H9 (cell line): ENCODE data around the gene CADPS. TPM values are rescaled to one million over a fixed set of nuclear protein-coding genes. Genes with fewer than 3 reads are reported as not detected.

ENCODE experiments used
- DNase-seq: peaks from one replicate; pipeline ENCODE4 v3.0.0-alpha.2; 2017
- H2AFZ ChIP-seq: one replicate; pipeline ENCODE4 v1.6.1; 2013; ENCODE audit warnings: mild to moderate bottlenecking, low read length, control low read depth, moderate library complexity
- H2AK5ac ChIP-seq: 2 replicates; pipeline ENCODE4 v1.6.1; 2013; ENCODE audit warnings: low read length, control low read depth, mixed read lengths; ENCODE audit not compliant: insufficient read length
- H2BK120ac ChIP-seq: one replicate; pipeline ENCODE4 v1.6.1; 2013; ENCODE audit warnings: low read depth, mild to moderate bottlenecking, low read length, control low read depth, inconsistent platforms; ENCODE audit not compliant: poor library complexity, severe bottlenecking
- H2BK12ac ChIP-seq: 2 replicates; pipeline ENCODE4 v1.6.1; 2013; ENCODE audit warnings: low read length, control low read depth, mixed read lengths, low read depth; ENCODE audit not compliant: insufficient read length
- H2BK15ac ChIP-seq: 2 replicates; pipeline ENCODE4 v1.6.1; 2013; ENCODE audit warnings: low read depth, low read length, control low read depth
- H2BK20ac ChIP-seq: one replicate; pipeline ENCODE4 v1.6.1; 2013; ENCODE audit warnings: low read depth, mild to moderate bottlenecking, low read length, control low read depth, inconsistent platforms; ENCODE audit not compliant: poor library complexity, severe bottlenecking
- H2BK5ac ChIP-seq: 2 replicates; pipeline ENCODE4 v1.6.1; 2013; ENCODE audit warnings: low read length, control low read depth, mixed read lengths; ENCODE audit not compliant: insufficient read length
- H3K14ac ChIP-seq: 2 replicates; pipeline ENCODE4 v1.6.1; 2013; ENCODE audit warnings: low read length, control low read depth; ENCODE audit not compliant: insufficient read depth
- H3K18ac ChIP-seq: 2 replicates; pipeline ENCODE4 v1.6.1; 2013; ENCODE audit warnings: low read depth, mild to moderate bottlenecking, mixed read lengths, low read length, control low read depth; ENCODE audit not compliant: insufficient read length
- H3K23ac ChIP-seq: 2 replicates; pipeline ENCODE4 v1.6.1; 2013; ENCODE audit warnings: low read length, control low read depth, mixed read lengths, low read depth; ENCODE audit not compliant: insufficient read length
- H3K23me2 ChIP-seq: 2 replicates; pipeline ENCODE4 v1.6.1; 2013; ENCODE audit warnings: low read depth, mild to moderate bottlenecking, mixed read lengths, low read length, control low read depth; ENCODE audit not compliant: insufficient read length, poor library complexity, severe bottlenecking
- H3K27ac ChIP-seq: 2 replicates; pipeline ENCODE4 v1.5.1; 2013; ENCODE audit warnings: low read length, control low read depth, mixed read lengths, low read depth; ENCODE audit not compliant: insufficient read length
- H3K27me3 ChIP-seq: 2 replicates; pipeline ENCODE4 v1.6.1; 2013; ENCODE audit warnings: low read length, control low read depth, inconsistent platforms; ENCODE audit not compliant: insufficient read depth
- H3K4ac ChIP-seq: 2 replicates; pipeline ENCODE4 v1.6.1; 2013; ENCODE audit warnings: low read depth, mild to moderate bottlenecking, control low read depth, inconsistent platforms, low read length, moderate library complexity
- H3K4me1 ChIP-seq: 2 replicates; pipeline ENCODE4 v1.6.1; 2013; ENCODE audit warnings: low read length, control low read depth, inconsistent platforms; ENCODE audit not compliant: insufficient read depth
- H3K4me2 ChIP-seq: 2 replicates; pipeline ENCODE4 v1.6.1; 2013; ENCODE audit warnings: low read length, control low read depth, mixed read lengths; ENCODE audit not compliant: insufficient read length, insufficient read depth
- H3K56ac ChIP-seq: 2 replicates; pipeline ENCODE4 v1.6.1; 2013; ENCODE audit warnings: low read depth, mild to moderate bottlenecking, mixed read lengths, low read length, control low read depth; ENCODE audit not compliant: insufficient read length
- H3K79me1 ChIP-seq: 2 replicates; pipeline ENCODE4 v1.6.1; 2013; ENCODE audit warnings: low read depth, mild to moderate bottlenecking, moderate library complexity, low read length, control low read depth, inconsistent platforms; ENCODE audit not compliant: insufficient read depth, poor library complexity, severe bottlenecking
- H3K79me2 ChIP-seq: 2 replicates; pipeline ENCODE4 v1.6.1; 2013; ENCODE audit warnings: low read length, control low read depth, inconsistent platforms; ENCODE audit not compliant: insufficient read depth
- H3K9ac ChIP-seq: 2 replicates; pipeline ENCODE4 v1.6.1; 2013; ENCODE audit warnings: low read length, control low read depth, mixed read lengths; ENCODE audit not compliant: insufficient read length; ENCODE audit errors: extremely low read depth
- H3K9me3 ChIP-seq: one replicate; pipeline ENCODE4 v1.6.1; 2013; ENCODE audit warnings: low read depth, low read length, inconsistent platforms; ENCODE audit not compliant: control insufficient read depth
- H3T11ph ChIP-seq: one replicate; pipeline ENCODE4 v1.6.1; 2013; ENCODE audit warnings: mild to moderate bottlenecking, low read length, control low read depth, inconsistent platforms
- H4K20me1 ChIP-seq: one replicate; pipeline ENCODE4 v1.6.1; 2013; ENCODE audit not compliant: control insufficient read depth, insufficient read length, insufficient read depth
- H4K5ac ChIP-seq: 2 replicates; pipeline ENCODE4 v1.6.1; 2013; ENCODE audit warnings: low read depth, mild to moderate bottlenecking, mixed read lengths, low read length, control low read depth; ENCODE audit not compliant: insufficient read length
- H4K8ac ChIP-seq: replicated peaks from 2 replicates; pipeline ENCODE4 v1.6.1; 2013; ENCODE audit warnings: low read length, control low read depth, mixed read lengths, low read depth; ENCODE audit not compliant: insufficient read length
- H4K91ac ChIP-seq: 2 replicates; pipeline ENCODE4 v1.6.1; 2013; ENCODE audit warnings: low read depth, mild to moderate bottlenecking, moderate library complexity, mixed read lengths, low read length, control low read depth; ENCODE audit not compliant: insufficient read length
- H3K27ac Mint-ChIP-seq, 3 experiments: 2 replicates in 2 of 3; 3 replicates in 1 of 3; pipeline ENCODE4 v1.8.0; 2020 to 2021; ENCODE audit warnings: mixed read lengths in 3 of 3, mild to moderate bottlenecking in 1 of 3, moderate library complexity in 1 of 3
- H3K27me3 Mint-ChIP-seq: 2 replicates; pipeline ENCODE4 v1.8.0; 2021; ENCODE audit warnings: low read depth, mild to moderate bottlenecking, moderate library complexity, mixed read lengths
- H3K36me3 Mint-ChIP-seq, 3 experiments: 2 replicates in 2 of 3; 3 replicates in 1 of 3; pipeline ENCODE4 v1.8.0; 2020 to 2021; ENCODE audit warnings: low read depth in 3 of 3, mixed read lengths in 3 of 3; ENCODE audit not compliant: insufficient read depth in 1 of 3
- H3K4me1 Mint-ChIP-seq, 2 experiments: 2 replicates each; pipeline ENCODE4 v1.8.0; 2020; ENCODE audit warnings: mixed read lengths in 2 of 2
- H3K4me3 Mint-ChIP-seq, 2 experiments: 2 replicates in 1 of 2; 3 replicates in 1 of 2; pipeline ENCODE4 v1.8.0; 2020 to 2021; ENCODE audit warnings: mild to moderate bottlenecking in 2 of 2, mixed read lengths in 2 of 2, moderate library complexity in 1 of 2
- H3K9me3 Mint-ChIP-seq, 2 experiments: 2 replicates in 1 of 2; 3 replicates in 1 of 2; pipeline ENCODE4 v1.8.0; 2020; ENCODE audit warnings: mild to moderate bottlenecking in 2 of 2, mixed read lengths in 2 of 2, moderate library complexity in 1 of 2
- WGBS: extraction: QIAGEN DNeasy Blood & Tissue Kit; methylation state at CpG from one replicate; pipeline ENCODE4 v1.1.7; 2013; ENCODE audit warnings: missing lambda C conversion rate, low lambda C conversion rate, mixed read lengths; ENCODE audit not compliant: insufficient read length; ENCODE audit errors: extremely low coverage; 5-methylcytosine and 5-hydroxymethylcytosine counted together
- total RNA-seq: library from RNA; stranded (reverse); gene quantifications from 2 replicates; pipeline ENCODE4 v1.2.1, GENCODE V29; 2021
- TF ChIP-seq, protein P1 (sequence below): fragments of 200-600 bp; sonication (generic); conservative IDR thresholded peaks from 3 replicates; pipeline ENCODE4 v1.8.0; 2021; ENCODE audit warnings: antibody characterized with exemption, mild to moderate bottlenecking

CADPS gene
- total RNA-seq, 1 experiment from 2014 or later, result 6.6 TPM

DNA sequence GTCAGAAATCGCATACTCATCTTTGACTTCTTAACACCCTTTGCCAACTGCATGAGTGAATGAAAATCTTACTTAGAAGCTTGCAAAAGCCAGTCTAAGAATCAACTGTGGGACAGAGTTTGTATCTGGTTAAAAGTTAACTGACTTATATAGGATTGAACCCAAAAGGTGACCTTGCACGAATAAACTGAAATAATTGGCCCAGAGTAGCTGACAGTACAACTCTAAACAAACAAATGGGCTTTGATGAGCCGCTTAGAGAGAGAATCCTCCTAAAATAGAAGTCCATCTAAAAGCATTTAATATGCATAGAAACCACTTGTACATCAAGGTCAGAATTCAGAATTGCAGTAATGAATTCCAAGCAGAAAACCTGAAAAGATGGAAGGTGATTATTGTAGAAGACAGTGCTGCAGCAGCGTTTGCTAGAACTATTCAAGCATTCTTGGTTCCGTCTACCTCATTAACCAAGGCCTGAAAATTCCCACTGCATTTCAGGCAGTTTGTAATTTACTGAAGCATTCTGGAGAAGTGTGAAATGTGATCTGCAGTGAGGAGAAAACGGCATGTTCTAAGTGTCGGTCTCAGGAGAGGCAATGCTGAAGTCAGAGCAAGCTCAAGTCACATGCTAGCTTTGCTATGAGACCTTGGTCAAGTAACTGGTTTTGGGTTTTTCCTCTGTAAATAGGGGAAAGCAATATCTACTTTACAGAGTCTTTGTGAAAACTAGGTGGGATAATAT, 103.7 kb downstream of the CADPS start:
- no peak for DNase-seq

More for the DNA sequence above, 103.7 kb downstream of the CADPS start:
- no peak overlapping the region for H3K23ac ChIP-seq
- no peak overlapping the region for H4K91ac ChIP-seq
- H3K23me2 ChIP-seq, result no peaks in the 10 kb centered on the region
- no peaks in the 10 kb centered on the region for H3K79me2 ChIP-seq
- no peak overlapping the region for H3T11ph ChIP-seq
- no peak overlapping the region for H4K5ac ChIP-seq
- no peaks in the 10 kb centered on the region for H3K36me3 Mint-ChIP-seq
- no peaks in the 10 kb centered on the region for H3K9me3 ChIP-seq
- TF ChIP-seq, protein P1, sequence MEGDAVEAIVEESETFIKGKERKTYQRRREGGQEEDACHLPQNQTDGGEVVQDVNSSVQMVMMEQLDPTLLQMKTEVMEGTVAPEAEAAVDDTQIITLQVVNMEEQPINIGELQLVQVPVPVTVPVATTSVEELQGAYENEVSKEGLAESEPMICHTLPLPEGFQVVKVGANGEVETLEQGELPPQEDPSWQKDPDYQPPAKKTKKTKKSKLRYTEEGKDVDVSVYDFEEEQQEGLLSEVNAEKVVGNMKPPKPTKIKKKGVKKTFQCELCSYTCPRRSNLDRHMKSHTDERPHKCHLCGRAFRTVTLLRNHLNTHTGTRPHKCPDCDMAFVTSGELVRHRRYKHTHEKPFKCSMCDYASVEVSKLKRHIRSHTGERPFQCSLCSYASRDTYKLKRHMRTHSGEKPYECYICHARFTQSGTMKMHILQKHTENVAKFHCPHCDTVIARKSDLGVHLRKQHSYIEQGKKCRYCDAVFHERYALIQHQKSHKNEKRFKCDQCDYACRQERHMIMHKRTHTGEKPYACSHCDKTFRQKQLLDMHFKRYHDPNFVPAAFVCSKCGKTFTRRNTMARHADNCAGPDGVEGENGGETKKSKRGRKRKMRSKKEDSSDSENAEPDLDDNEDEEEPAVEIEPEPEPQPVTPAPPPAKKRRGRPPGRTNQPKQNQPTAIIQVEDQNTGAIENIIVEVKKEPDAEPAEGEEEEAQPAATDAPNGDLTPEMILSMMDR, result no peak
- no CpG with 5 or more reads among the region's 7 CpGs for WGBS
- no peaks in the 10 kb centered on the region for H3K4me1 Mint-ChIP-seq
- no peak overlapping the region for H3K4me3 Mint-ChIP-seq
- H3K9ac ChIP-seq, result no peak overlapping the region
- no peaks in the 10 kb centered on the region for H4K20me1 ChIP-seq
- no peak overlapping the region for H3K4ac ChIP-seq
- H3K18ac ChIP-seq, result no peak overlapping the region
- H2AK5ac ChIP-seq, result no peak overlapping the region
- no peak overlapping the region for H4K8ac ChIP-seq
- H3K27ac Mint-ChIP-seq, result no peak overlapping the region
- no peak overlapping the region for H3K4me2 ChIP-seq
- H3K56ac ChIP-seq, result no peak overlapping the region
- no peak overlapping the region for H2AFZ ChIP-seq
- H2BK5ac ChIP-seq, result no peak overlapping the region
- H2BK20ac ChIP-seq, result no peak overlapping the region
- H2BK120ac ChIP-seq, result no peak overlapping the region
- no peaks in the 10 kb centered on the region for H3K27me3 Mint-ChIP-seq
- H2BK15ac ChIP-seq, result no peak overlapping the region
- H3K27me3 ChIP-seq, result no peaks in the 10 kb centered on the region
- no peak overlapping the region for H3K14ac ChIP-seq
- no peaks in the 10 kb centered on the region for H3K79me1 ChIP-seq
- no peak overlapping the region for H3K27ac ChIP-seq
- H2BK12ac ChIP-seq, result no peak overlapping the region
- H3K4me1 ChIP-seq, result no peaks in the 10 kb centered on the region
- H3K9me3 Mint-ChIP-seq, result no peaks in the 10 kb centered on the region
